A549 (cell line): ENCODE results near the gene RAB15. TPM values are rescaled to one million over a fixed set of nuclear protein-coding genes. Genes with fewer than 3 reads are reported as not detected.

Experiments used
- ATAC-seq, 2 experiments: fragments of 200-7000 bp in 1 of 2; fragments of >200 bp in 1 of 2; cut with Nextera tagmentation in 1 of 2; cut with Tn5 transposase in 1 of 2; 3 replicates each; pipeline versions ENCODE4 v1.8.0 to v1.9.1; 2018 to 2020; ENCODE audit warnings: mild to moderate bottlenecking in 1 of 2, moderate library complexity in 1 of 2
- CTCF ChIA-PET: fragments of 300-600 bp; sonication (Branson Sonifier 250); formaldehyde crosslinking; extraction: SDS; loops from one replicate; lab custom pipeline; 2021; ENCODE audit warnings: antibody characterized with exemption, inconsistent platforms; lab: Yijun Ruan, JAX
- POLR2A ChIA-PET: fragments of 350-600 bp; formaldehyde crosslinking; extraction: SDS; loops from one replicate; lab custom pipeline; 2021; ENCODE audit warnings: antibody characterized with exemption, inconsistent platforms; lab: Yijun Ruan, JAX
- DNase-seq, 2 experiments: peaks; one replicate each; pipeline versions ENCODE4 v3.0.0 to v3.0.0-alpha.2; 2011 to 2016; ENCODE audit warnings: low read depth in 1 of 2, low spot score in 1 of 2
- FAIRE-seq: peaks from 2 replicates; lab custom pipeline; 2011; peaks lifted over from hg19 to GRCh38; lab: Jason Lieb, UNC
- H3K27ac ChIP-seq, 2 experiments: fragments of >200 bp; sonication (Bioruptor Twin); formaldehyde crosslinking; 3 replicates each; pipeline ENCODE4 v1.5.1; 2016 to 2017
- H3K4me1 ChIP-seq: fragments of >200 bp; sonication (Bioruptor Twin); formaldehyde crosslinking; 3 replicates; pipeline ENCODE4 v1.6.1; 2016
- H3K4me2 ChIP-seq: fragments of >200 bp; sonication (Bioruptor Twin); formaldehyde crosslinking; 3 replicates; pipeline ENCODE4 v1.6.1; 2016
- H3K4me3 ChIP-seq: fragments of >200 bp; sonication (Bioruptor Twin); formaldehyde crosslinking; 3 replicates; pipeline ENCODE4 v1.5.1; 2016
- H3K9me3 ChIP-seq: fragments of >200 bp; sonication (Bioruptor Twin); formaldehyde crosslinking; 3 replicates; pipeline ENCODE4 v1.6.1; 2016
- BHLHE40 ChIP-seq: IDR thresholded peaks from 2 replicates; pipeline ENCODE4 v1.6.1; 2012; ENCODE audit warnings: low read depth, low read length, inconsistent platforms
- CHD2 ChIP-seq: fragments of 150-350 bp; IDR thresholded peaks from 2 replicates; pipeline ENCODE4 v1.6.1; 2014; ENCODE audit warnings: low read length; ENCODE audit not compliant: partially characterized antibody
- CHD4 ChIP-seq: fragments of 200-600 bp; sonication (generic); IDR thresholded peaks from 2 replicates; pipeline ENCODE4 v1.6.1; 2016; ENCODE audit warnings: antibody characterized with exemption, mild to moderate bottlenecking, borderline replicate concordance
- EHMT2 ChIP-seq: fragments of 200-600 bp; sonication (generic); IDR thresholded peaks from 2 replicates; pipeline ENCODE4 v1.6.1; 2016; ENCODE audit warnings: antibody characterized with exemption, low read depth, mild to moderate bottlenecking, moderate library complexity
- EP300 ChIP-seq, 2 experiments: fragments of >200 bp; sonication (Bioruptor Twin); formaldehyde crosslinking; IDR thresholded peaks; 2 replicates in 1 of 2; 3 replicates in 1 of 2; pipeline ENCODE4 v1.6.1; 2016 to 2017
- GATA3 ChIP-seq: IDR thresholded peaks from 2 replicates; pipeline ENCODE4 v1.6.1; 2012; ENCODE audit warnings: borderline replicate concordance
- HOXA7 ChIP-seq: fragments of 250-450 bp; sonication (Bioruptor Pico); IDR thresholded peaks from 2 replicates; pipeline ENCODE4 v1.5.0; 2020; ENCODE audit warnings: mild to moderate bottlenecking, moderate library complexity
- NPAS2 ChIP-seq: fragments of 250-450 bp; sonication (Bioruptor Pico); IDR thresholded peaks from 2 replicates; pipeline ENCODE4 v1.8.0; 2022; ENCODE audit warnings: mild to moderate bottlenecking, moderate library complexity, borderline replicate concordance
- RARB ChIP-seq: fragments of 250-450 bp; sonication (Bioruptor Pico); IDR thresholded peaks from 2 replicates; pipeline ENCODE4 v1.8.0; 2021; ENCODE audit warnings: mild to moderate bottlenecking, moderate library complexity
- RCOR1 ChIP-seq: fragments of 150-350 bp; IDR thresholded peaks from 2 replicates; pipeline ENCODE4 v1.6.1; 2014; ENCODE audit warnings: antibody characterized with exemption, low read length, low read depth
- SMC3 ChIP-seq: fragments of >200 bp; sonication (Bioruptor Twin); formaldehyde crosslinking; IDR thresholded peaks from 3 replicates; pipeline ENCODE4 v1.6.1; 2018; ENCODE audit warnings: inconsistent platforms
- SREBF2 ChIP-seq: fragments of 450-650 bp; IDR thresholded peaks from 2 replicates; pipeline ENCODE4 v1.6.1; 2014; ENCODE audit warnings: mild to moderate bottlenecking, moderate library complexity
- TFCP2L1 ChIP-seq: fragments of 250-450 bp; sonication (Bioruptor Pico); IDR thresholded peaks from 2 replicates; pipeline ENCODE4 v1.5.0; 2021; ENCODE audit warnings: mild to moderate bottlenecking
- ZC3H11A ChIP-seq: fragments of 450-650 bp; IDR thresholded peaks from 2 replicates; pipeline ENCODE4 v1.6.1; 2014; ENCODE audit warnings: antibody characterized with exemption, mild to moderate bottlenecking
- ZFP36 ChIP-seq: fragments of 450-650 bp; IDR thresholded peaks from 2 replicates; pipeline ENCODE4 v1.6.1; 2014; ENCODE audit warnings: borderline replicate concordance; ENCODE audit not compliant: partially characterized antibody
- WGBS: methylation state at CpG from one replicate; pipeline ENCODE4 v1.1.6; 2017; ENCODE audit errors: missing lambda C conversion rate; 5-methylcytosine and 5-hydroxymethylcytosine counted together
- polyA plus RNA-seq, 4 experiments: library from polyadenylated mRNA; depleted of rRNA in 3 of 4; stranded (reverse); fragments of >200 nt; fragmentation: RNase III in 1 of 4; extraction: RNeasy Plus Mini Kit Qiagen cat#74134 plus additional on column Dnase treatment in 1 of 4; gene quantifications; 2 replicates in 3 of 4; 3 replicates in 1 of 4; pipeline ENCODE4 v1.2.3, GENCODE V29; 2011 to 2017
- TF ChIP-seq, protein P1 (sequence below): fragments of 250-450 bp; sonication (Bioruptor Pico); IDR thresholded peaks from 2 replicates; pipeline ENCODE4 v1.5.0; 2021; ENCODE audit warnings: mild to moderate bottlenecking, moderate library complexity, borderline replicate concordance

RAB15 gene
- polyA plus RNA-seq, 2 of the 4 experiments (the other 2 are of a cell fraction) = 32.2 to 35.1 TPM

- no peaks in the 10 kb centered on the region for H3K9me3 ChIP-seq
- no peaks in the 10 kb centered on the region for H3K4me1 ChIP-seq
- TF ChIP-seq TFCP2L1 (CRISPR knock-in tag) (no peak), RARB (CRISPR knock-in tag) (no peak), ZC3H11A (no peak)
- TF ChIP-seq, protein P1, sequence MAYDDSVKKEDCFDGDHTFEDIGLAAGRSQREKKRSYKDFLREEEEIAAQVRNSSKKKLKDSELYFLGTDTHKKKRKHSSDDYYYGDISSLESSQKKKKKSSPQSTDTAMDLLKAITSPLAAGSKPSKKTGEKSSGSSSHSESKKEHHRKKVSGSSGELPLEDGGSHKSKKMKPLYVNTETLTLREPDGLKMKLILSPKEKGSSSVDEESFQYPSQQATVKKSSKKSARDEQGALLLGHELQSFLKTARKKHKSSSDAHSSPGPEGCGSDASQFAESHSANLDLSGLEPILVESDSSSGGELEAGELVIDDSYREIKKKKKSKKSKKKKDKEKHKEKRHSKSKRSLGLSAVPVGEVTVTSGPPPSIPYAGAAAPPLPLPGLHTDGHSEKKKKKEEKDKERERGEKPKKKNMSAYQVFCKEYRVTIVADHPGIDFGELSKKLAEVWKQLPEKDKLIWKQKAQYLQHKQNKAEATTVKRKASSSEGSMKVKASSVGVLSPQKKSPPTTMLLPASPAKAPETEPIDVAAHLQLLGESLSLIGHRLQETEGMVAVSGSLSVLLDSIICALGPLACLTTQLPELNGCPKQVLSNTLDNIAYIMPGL (CRISPR knock-in tag) = no peak
- H3K27ac ChIP-seq = no peak overlapping the region
- ChIA-PET CTCF (interaction anchor here (0.5 to 1.8 kb wide), 2 partner anchors 21 to 1387 kb away, joined by 3 to 5 read pairs; no protein-coding TSS in a partner anchor), POLR2A (no interaction called here)
- whole genome bisulfite sequencing = 78% methylated on average over 6 of the region's 6 CpGs
- no peak overlapping the region for H3K4me3 ChIP-seq
- H3K4me2 ChIP-seq = no peak overlapping the region
- ATAC-seq (no peak), FAIRE-seq (no peak), DNase-seq (no peak)
These were observed 16.8 kb downstream of the RAB15 start for GRCh38 chr14:64955297-64955696.

DNA sequence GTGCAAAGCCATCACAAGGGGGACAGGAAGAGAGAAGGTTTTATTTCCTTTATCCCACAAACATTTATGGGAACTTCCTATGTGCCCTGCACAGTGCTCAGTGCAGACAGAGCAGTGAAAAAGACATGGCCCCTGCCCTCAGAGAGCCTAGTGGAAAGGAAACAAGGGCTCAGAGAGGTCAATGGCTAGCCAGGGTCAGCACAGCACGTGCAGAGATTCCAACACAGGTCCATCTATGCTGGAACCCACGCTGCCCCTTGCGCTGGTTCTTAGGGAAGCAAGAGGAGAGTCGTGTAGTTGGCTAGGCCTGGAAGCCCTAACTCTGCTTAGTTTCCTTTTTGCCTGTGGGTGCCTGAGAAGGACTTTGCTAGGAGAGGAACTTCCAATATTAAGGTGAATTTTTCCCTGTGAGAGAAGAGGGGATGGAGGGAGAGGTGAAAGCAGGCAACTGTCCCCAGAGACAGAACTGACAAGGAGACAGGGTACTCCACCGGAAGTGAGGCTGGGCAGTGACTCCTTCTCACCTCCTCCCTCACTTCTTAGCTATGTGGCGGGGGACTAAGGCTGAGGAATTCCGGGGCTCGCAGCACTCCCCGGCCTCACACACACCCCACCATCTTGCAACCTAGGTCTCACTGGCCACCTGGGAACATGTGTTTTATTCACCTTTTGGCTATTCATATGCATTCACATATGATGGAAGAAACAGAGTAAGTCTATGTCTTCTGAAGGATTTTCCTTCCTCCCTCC, 17.5 kb downstream of the RAB15 start:
- no peak for DNase-seq
- Histone ChIP-seq H3K27ac (no peak overlapping the region), H3K4me2 (no peak overlapping the region), H3K4me3 (no peak overlapping the region), H3K9me3 (no peaks in the 10 kb centered on the region), H3K4me1 (no peaks in the 10 kb centered on the region)
- FAIRE-seq = no peak
- CTCF ChIA-PET = no interaction called here
- POLR2A ChIA-PET = no interaction called here
- 90% methylated on average over 9 of the region's 9 CpGs for WGBS
- ATAC-seq = no peak
- no peak for TF ChIP-seq CHD2
- TF ChIP-seq GATA3 = no peak
- TF ChIP-seq CHD4 = no peak
- no peak for TF ChIP-seq RCOR1
- TF ChIP-seq EHMT2 = no peak
- TF ChIP-seq EP300 (IDR thresholded peaks at IDR 0.05) = no peak
- TF ChIP-seq ZFP36 = no peak
- no peak for TF ChIP-seq BHLHE40
- TF ChIP-seq SMC3 = no peak

GRCh38 chr14:64953661-64954060, 18.5 kb downstream of the RAB15 start:
- WGBS = 94% methylated on average over 6 of the region's 6 CpGs
- DNase-seq (no peak), ATAC-seq (no peak), FAIRE-seq (no peak)
- Histone ChIP-seq H3K4me3 (no peak overlapping the region), H3K4me1 (no peaks in the 10 kb centered on the region), H3K27ac (no peak overlapping the region), H3K9me3 (no peaks in the 10 kb centered on the region), H3K4me2 (no peak overlapping the region)
- POLR2A ChIA-PET = no interaction called here
- CTCF ChIA-PET = interaction anchor here (1.0 to 1.1 kb wide), 2 partner anchors 29 to 33 kb away, joined by 3 to 4 read pairs; partner anchors contain the start of gene FNTB
- TF ChIP-seq HOXA7 = no peak
- no peak for TF ChIP-seq RARB (CRISPR knock-in tag)
- TF ChIP-seq, protein P1 (CRISPR knock-in tag) = no peak
- TF ChIP-seq NPAS2 = no peak
- TF ChIP-seq SREBF2 = no peak
